Keratinocyte (primary cell): Measurements from ENCODE around the gene CCM2.

Experiments used
- CTCF ChIP-seq, 3 experiments: IDR thresholded peaks in 1 of 3; conservative IDR thresholded peaks in 1 of 3; optimal IDR thresholded peaks in 1 of 3; 2 replicates in 2 of 3; 3 replicates in 1 of 3; pipeline versions ENCODE3 to v1.5.1; 2011; ENCODE audit warnings: low read length in 3 of 3, mild to moderate bottlenecking in 3 of 3, moderate library complexity in 2 of 3, control low read depth in 1 of 3, inconsistent platforms in 1 of 3; ENCODE audit not compliant: insufficient read depth in 2 of 3; ENCODE audit errors: extremely low read depth in 1 of 3
- EZH2 ChIP-seq: IDR thresholded peaks from one replicate; pipeline ENCODE4 v1.6.1; 2012; ENCODE audit warnings: inconsistent platforms, mild to moderate bottlenecking, low read length, moderate library complexity

- TF ChIP-seq CTCF (optimal IDR thresholded peaks at IDR 0.05 in 1 of 3, IDR thresholded peaks at IDR 0.05 in 1 of 3, conservative IDR thresholded peaks at IDR 0.05 in 1 of 3; ENCODE audit: extremely low read depth in 1 of 3, insufficient read depth in 2 of 3, low read length in 3 of 3) (no peak), EZH2 (no peak)
Observed at GRCh38 chr7:44969701-44970522, 30.1 kb upstream of the CCM2 start.
